Measurements from ENCODE around the gene GARIN3.

Gene GARIN3

DNA sequence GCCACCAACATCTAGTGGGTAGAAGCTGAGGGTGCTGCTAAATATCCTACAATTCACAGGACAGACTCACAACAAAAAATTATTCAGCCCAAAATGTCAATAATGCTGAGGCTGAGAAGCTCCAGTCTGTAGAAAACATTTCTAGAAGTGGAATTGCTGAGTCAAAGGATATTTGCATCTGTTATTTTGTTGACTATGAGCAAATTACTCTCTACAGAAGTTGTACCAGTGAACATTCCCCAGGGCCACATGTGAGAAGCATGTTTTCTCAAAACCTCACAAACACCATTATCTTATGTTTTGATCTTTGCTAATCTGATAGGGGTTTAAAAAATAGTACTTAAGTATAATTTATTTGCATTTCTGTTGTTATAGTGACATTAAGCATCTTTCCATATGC is 30.0 kb upstream of the GARIN3 start:
- Histone ChIP-seq H3K4me2 (ENCODE audit: low read length) (no peak overlapping the region), H3K36me3 (ENCODE audit: insufficient read depth, low read length) (peaks cover 6% of the 10 kb centered on the region; the same call in 1 of the 2 replicates), H3K9me2 (ENCODE audit: low read depth, low read length) (no peaks in the 10 kb centered on the region), H3K4me1 (ENCODE audit: insufficient read depth, low read length, severe bottlenecking) (peaks cover 46% of the 10 kb centered on the region), H3K9me3 (ENCODE audit: low read length) (no peaks in the 10 kb centered on the region), H3K4me3 (ENCODE audit: low read depth, low read length, poor library complexity, severe bottlenecking) (no peak overlapping the region), H3K27me3 (ENCODE audit: insufficient read depth, low read length) (no peaks in the 10 kb centered on the region), H3K27ac (ENCODE audit: low read depth, low read length, poor library complexity, severe bottlenecking) (peak overlapping the region; percentile 28), H3F3A (ENCODE audit: insufficient read depth, low read length) (no peaks in the 10 kb centered on the region), H3K79me2 (ENCODE audit: insufficient read depth, low read length) (peaks cover 26% of the 10 kb centered on the region; the same call in 1 of the 2 replicates), H3K9ac (ENCODE audit: low read length) (no peak overlapping the region), H2AFZ (ENCODE audit: low read length) (no peak overlapping the region), H4K20me1 (ENCODE audit: insufficient read depth, low read length) (no peaks in the 10 kb centered on the region)
- no peak for TF ChIP-seq EZH2 (IDR thresholded peaks at IDR 0.05; ENCODE audit: borderline replicate concordance, low read length)
- TF ChIP-seq, protein P1, sequence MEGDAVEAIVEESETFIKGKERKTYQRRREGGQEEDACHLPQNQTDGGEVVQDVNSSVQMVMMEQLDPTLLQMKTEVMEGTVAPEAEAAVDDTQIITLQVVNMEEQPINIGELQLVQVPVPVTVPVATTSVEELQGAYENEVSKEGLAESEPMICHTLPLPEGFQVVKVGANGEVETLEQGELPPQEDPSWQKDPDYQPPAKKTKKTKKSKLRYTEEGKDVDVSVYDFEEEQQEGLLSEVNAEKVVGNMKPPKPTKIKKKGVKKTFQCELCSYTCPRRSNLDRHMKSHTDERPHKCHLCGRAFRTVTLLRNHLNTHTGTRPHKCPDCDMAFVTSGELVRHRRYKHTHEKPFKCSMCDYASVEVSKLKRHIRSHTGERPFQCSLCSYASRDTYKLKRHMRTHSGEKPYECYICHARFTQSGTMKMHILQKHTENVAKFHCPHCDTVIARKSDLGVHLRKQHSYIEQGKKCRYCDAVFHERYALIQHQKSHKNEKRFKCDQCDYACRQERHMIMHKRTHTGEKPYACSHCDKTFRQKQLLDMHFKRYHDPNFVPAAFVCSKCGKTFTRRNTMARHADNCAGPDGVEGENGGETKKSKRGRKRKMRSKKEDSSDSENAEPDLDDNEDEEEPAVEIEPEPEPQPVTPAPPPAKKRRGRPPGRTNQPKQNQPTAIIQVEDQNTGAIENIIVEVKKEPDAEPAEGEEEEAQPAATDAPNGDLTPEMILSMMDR (IDR thresholded peaks at IDR 0.05; ENCODE audit: low read length) = no peak

DNA sequence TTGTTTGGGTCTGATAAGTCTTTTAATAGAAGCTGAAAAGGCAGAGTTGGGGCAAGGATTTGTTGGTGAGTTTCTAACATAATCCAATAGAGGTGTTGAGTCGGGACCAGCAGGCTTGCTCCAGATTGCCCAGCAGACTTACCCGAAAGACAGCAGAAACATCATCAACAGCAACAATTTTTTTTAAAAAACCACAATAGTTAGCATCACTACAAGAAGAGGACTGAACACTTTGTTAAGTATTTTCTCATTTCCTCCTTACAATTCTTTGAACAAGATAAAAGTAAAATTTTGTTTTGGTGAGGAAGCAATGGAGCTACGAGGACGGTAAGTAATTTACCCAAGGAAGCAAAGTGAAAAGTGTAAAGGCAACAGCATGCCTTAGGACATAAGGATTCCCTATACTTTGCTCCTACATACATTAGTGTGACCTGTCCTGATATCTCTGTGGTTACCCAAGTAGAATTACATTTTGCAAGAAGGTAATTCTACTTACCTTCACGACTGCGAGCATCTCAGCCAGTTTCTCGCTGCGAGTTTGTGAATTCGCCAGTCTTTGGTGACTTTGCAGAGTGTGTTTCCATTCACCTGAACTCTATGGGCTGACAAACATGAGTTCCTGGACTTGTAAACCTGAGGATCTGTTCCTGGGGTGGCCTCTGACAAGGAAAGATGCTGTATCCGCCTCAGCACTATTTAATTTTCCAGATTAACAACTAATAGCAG is 27.8 kb upstream of the GARIN3 start:
- Histone ChIP-seq H3K9me3 (ENCODE audit: low read length) (no peaks in the 10 kb centered on the region), H2AFZ (ENCODE audit: low read length) (no peak overlapping the region), H3K9me2 (ENCODE audit: low read depth, low read length) (no peaks in the 10 kb centered on the region), H3K36me3 (ENCODE audit: insufficient read depth, low read length) (peaks cover 10% of the 10 kb centered on the region; the same call in 1 of the 2 replicates), H3K4me3 (ENCODE audit: low read depth, low read length, poor library complexity, severe bottlenecking) (no peak overlapping the region), H3F3A (ENCODE audit: insufficient read depth, low read length) (no peaks in the 10 kb centered on the region), H3K4me2 (ENCODE audit: low read length) (no peak overlapping the region), H3K9ac (ENCODE audit: low read length) (no peak overlapping the region), H4K20me1 (ENCODE audit: insufficient read depth, low read length) (no peaks in the 10 kb centered on the region), H3K27me3 (ENCODE audit: insufficient read depth, low read length) (no peaks in the 10 kb centered on the region), H3K27ac (ENCODE audit: low read depth, low read length, poor library complexity, severe bottlenecking) (no peak overlapping the region), H3K79me2 (ENCODE audit: insufficient read depth, low read length) (peaks cover 39% of the 10 kb centered on the region; the same call in 1 of the 2 replicates), H3K4me1 (ENCODE audit: insufficient read depth, low read length, severe bottlenecking) (peaks cover 49% of the 10 kb centered on the region)
- TF ChIP-seq EZH2 (IDR thresholded peaks at IDR 0.05; ENCODE audit: borderline replicate concordance, low read length) = no peak
- TF ChIP-seq, protein P1 (IDR thresholded peaks at IDR 0.05; ENCODE audit: low read length) = no peak

DNA sequence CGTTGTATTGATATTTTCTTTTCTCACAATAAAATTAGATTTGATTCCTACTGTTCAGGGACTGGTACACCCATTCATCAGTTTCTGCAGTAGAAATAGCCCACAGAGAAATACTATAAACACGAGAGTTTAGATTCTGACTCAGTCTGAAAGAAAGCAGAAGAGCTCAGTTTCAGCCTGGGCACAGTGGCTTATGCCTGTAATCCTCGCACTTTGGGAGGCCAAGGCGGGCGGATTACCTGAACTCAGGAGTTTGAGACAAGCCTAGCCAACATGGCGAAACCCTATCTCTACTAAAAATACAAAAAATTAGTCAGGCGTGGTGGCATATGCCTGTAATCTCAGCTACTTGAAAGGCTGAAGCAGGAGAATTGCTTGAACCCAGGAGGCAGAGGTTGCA is 23.2 kb upstream of the GARIN3 start:
- peaks cover 48% of the 10 kb centered on the region for H3K4me1 ChIP-seq (ENCODE audit: insufficient read depth, low read length, severe bottlenecking)
- H3K4me2 ChIP-seq (ENCODE audit: low read length) = no peak overlapping the region; the same call in 1 of the 2 replicates
- H3K36me3 ChIP-seq (ENCODE audit: insufficient read depth, low read length) = peaks cover 16% of the 10 kb centered on the region; the same call in 1 of the 2 replicates

More for the DNA sequence above, 23.2 kb upstream of the GARIN3 start:
- Histone ChIP-seq H3K79me2 (ENCODE audit: insufficient read depth, low read length) (peaks cover 42% of the 10 kb centered on the region; the same call in 1 of the 2 replicates), H4K20me1 (ENCODE audit: insufficient read depth, low read length) (no peaks in the 10 kb centered on the region), H3K9me3 (ENCODE audit: low read length) (no peaks in the 10 kb centered on the region), H3K4me3 (ENCODE audit: low read depth, low read length, poor library complexity, severe bottlenecking) (no peak overlapping the region), H3K27ac (ENCODE audit: low read depth, low read length, poor library complexity, severe bottlenecking) (no peak overlapping the region), H2AFZ (ENCODE audit: low read length) (no peak overlapping the region), H3F3A (ENCODE audit: insufficient read depth, low read length) (no peaks in the 10 kb centered on the region), H3K9me2 (ENCODE audit: low read depth, low read length) (no peaks in the 10 kb centered on the region), H3K27me3 (ENCODE audit: insufficient read depth, low read length) (no peaks in the 10 kb centered on the region), H3K9ac (ENCODE audit: low read length) (no peak overlapping the region)
- no peak for TF ChIP-seq EZH2 (IDR thresholded peaks at IDR 0.05; ENCODE audit: borderline replicate concordance, low read length)
- TF ChIP-seq, protein P1 (IDR thresholded peaks at IDR 0.05; ENCODE audit: low read length) = no peak
